Upper lobe of left lung (tissue), 4 donors: Measurements from ENCODE around the gene ITGA4.

Experiments
- CTCF ChIP-seq, 6 experiments: fragments of 450-650 bp in 4 of 6; fragments of 200-600 bp in 2 of 6; sonication (generic) in 2 of 6; IDR thresholded peaks; one replicate each; pipeline ENCODE4 v1.5.1; 2016 to 2019; ENCODE audit warnings: antibody characterized with exemption in 6 of 6
- POLR2A ChIP-seq, 4 donors: fragments of 450-650 bp; IDR thresholded peaks; one replicate each; pipeline ENCODE4 v1.5.1; 2016 to 2017; ENCODE audit warnings: antibody characterized with exemption in 4 of 4, mild to moderate bottlenecking in 2 of 4
- POLR2AphosphoS5 ChIP-seq, 2 donors: sonication (generic); formaldehyde crosslinking; IDR thresholded peaks; one replicate each; pipeline ENCODE4 v1.5.1; 2017; ENCODE audit warnings: antibody characterized with exemption in 2 of 2

GRCh38 chr2:181516992-181517391 lies 59.8 kb downstream of the ITGA4 start:
- no peak for TF ChIP-seq CTCF (IDR thresholded peaks at IDR 0.05)
- no peak for TF ChIP-seq POLR2AphosphoS5 (IDR thresholded peaks at IDR 0.05)
- no peak for TF ChIP-seq POLR2A (IDR thresholded peaks at IDR 0.05)
